HepG2 (cell line): ENCODE measurements around the gene NELL1. TPM values are rescaled to one million over a fixed set of nuclear protein-coding genes. Genes with fewer than 3 reads are reported as not detected.
A peak's percentile ranks its signal among the peaks of the same experiment; 100 is the strongest.

Source experiments
- ATAC-seq: fragments of 200-7000 bp; cut with Tn5 transposase; 3 replicates; pipeline ENCODE4 v1.9.1; 2020; ENCODE audit warnings: mild to moderate bottlenecking, moderate library complexity
- BruUV-seq: library from RNA; stranded (reverse); fragments of 400-500 nt; replicated peaks from 2 replicates; lab custom pipeline; 2021; lab: Mats Ljungman, UMichigan
- CTCF ChIA-PET: fragments of 300-600 bp; formaldehyde crosslinking; extraction: SDS; loops from one replicate; lab custom pipeline; 2021; ENCODE audit warnings: low total read pairs, inconsistent platforms, low intra/inter-chr PET ratio; lab: Yijun Ruan, JAX
- POLR2A ChIA-PET: fragments of 350-600 bp; sonication (Branson Sonifier 250); formaldehyde crosslinking; loops from one replicate; lab custom pipeline; 2020; ENCODE audit warnings: antibody characterized with exemption, inconsistent platforms; lab: Yijun Ruan, JAX
- DNase-seq: peaks from one replicate; pipeline ENCODE4 v3.0.0-alpha.2; 2015; ENCODE audit warnings: low spot score
- FAIRE-seq: peaks from 3 replicates; lab custom pipeline; 2011; peaks lifted over from hg19 to GRCh38; lab: Jason Lieb, UNC
- H2AFZ ChIP-seq: one replicate; pipeline ENCODE4 v1.6.1; 2011; ENCODE audit warnings: low read length, inconsistent platforms
- H3K27ac ChIP-seq: fragments of 300-600 bp; 3 replicates; pipeline ENCODE4 v1.8.0; 2011; ENCODE audit warnings: mixed run types, mild to moderate bottlenecking, mixed read lengths, low read length, inconsistent platforms; ENCODE audit not compliant: insufficient read depth; ENCODE audit errors: extremely low read length
- H3K27me3 ChIP-seq, 2 experiments: fragments of 200-600 bp in 1 of 2; 2 replicates in 1 of 2; 3 replicates in 1 of 2; pipeline versions ENCODE4 v1.6.0 to v1.8.0; 2011; ENCODE audit warnings: low read length in 2 of 2, mild to moderate bottlenecking in 2 of 2, moderate library complexity in 2 of 2, inconsistent platforms in 1 of 2; ENCODE audit not compliant: insufficient read depth in 2 of 2, control insufficient read depth in 1 of 2
- H3K36me3 ChIP-seq, 2 experiments: fragments of 200-600 bp in 1 of 2; replicated peaks in 1 of 2; 2 replicates in 1 of 2; 3 replicates in 1 of 2; pipeline versions ENCODE4 v1.5.1 to v1.8.0; 2011; ENCODE audit warnings: low read length in 2 of 2, inconsistent platforms in 1 of 2; ENCODE audit not compliant: insufficient read depth in 2 of 2, control insufficient read depth in 1 of 2
- H3K4me1 ChIP-seq: 2 replicates; pipeline ENCODE4 v1.5.1; 2012; ENCODE audit warnings: low read length, inconsistent platforms; ENCODE audit not compliant: insufficient read depth
- H3K4me2 ChIP-seq: 2 replicates; pipeline ENCODE4 v1.6.0; 2011; ENCODE audit warnings: low read depth, low read length, inconsistent platforms
- H3K4me3 ChIP-seq, 3 experiments: fragments of 200-600 bp in 1 of 3; sonication (generic), shearing (Covaris generic) in 1 of 3; replicated peaks in 1 of 3; 2 replicates each; pipeline ENCODE4 v1.5.1; 2011 to 2016; ENCODE audit warnings: low read length in 3 of 3, inconsistent platforms in 2 of 3, low read depth in 2 of 3, mild to moderate bottlenecking in 2 of 3, control low read depth in 1 of 3, mixed read lengths in 1 of 3; ENCODE audit not compliant: insufficient read depth in 1 of 3
- H3K79me2 ChIP-seq: one replicate; pipeline ENCODE4 v1.6.1; 2011; ENCODE audit warnings: low read length, inconsistent platforms; ENCODE audit not compliant: insufficient read depth
- H3K9ac ChIP-seq: 2 replicates; pipeline ENCODE4 v1.6.0; 2011; ENCODE audit warnings: mild to moderate bottlenecking, low read depth, low read length, inconsistent platforms; ENCODE audit not compliant: insufficient read depth
- H3K9me3 ChIP-seq: 2 replicates; pipeline ENCODE4 v1.5.1; 2012; ENCODE audit warnings: mild to moderate bottlenecking, low read length
- H4K20me1 ChIP-seq: 2 replicates; pipeline ENCODE4 v1.6.0; 2011; ENCODE audit warnings: inconsistent platforms, mild to moderate bottlenecking, low read length, moderate library complexity; ENCODE audit not compliant: insufficient read depth
- ATF7 ChIP-seq, 2 experiments: fragments of 450-650 bp in 1 of 2; sonication (generic) in 1 of 2; formaldehyde crosslinking in 1 of 2; IDR thresholded peaks; 2 replicates each; pipeline versions ENCODE4 v1.4.0 to v1.6.1; 2016 to 2020; ENCODE audit warnings: antibody characterized with exemption in 1 of 2, mild to moderate bottlenecking in 1 of 2, missing genetic modification reagents in 1 of 2
- CREB1 ChIP-seq, 2 experiments: fragments of 450-650 bp in 1 of 2; IDR thresholded peaks; 2 replicates each; pipeline ENCODE4 v1.6.1; 2016 to 2017; ENCODE audit warnings: control low read depth in 1 of 2, mild to moderate bottlenecking in 1 of 2, missing compliant biosample characterization in 1 of 2, missing genetic modification characterization in 1 of 2
- MATR3 ChIP-seq: sonication (generic); formaldehyde crosslinking; IDR thresholded peaks from 2 replicates; pipeline ENCODE4 v1.4.0; 2020; ENCODE audit warnings: missing genetic modification reagents
- ZNF503 ChIP-seq: sonication (generic); formaldehyde crosslinking; IDR thresholded peaks from 2 replicates; pipeline ENCODE4 v1.4.0; 2020; ENCODE audit warnings: missing genetic modification reagents
- WGBS: methylation state at CpG from one replicate; pipeline ENCODE4 v1.1.6; 2017; ENCODE audit warnings: low lambda C conversion rate; 5-methylcytosine and 5-hydroxymethylcytosine counted together
- in situ Hi-C: cut with HindIII; loops from 2 replicates; pipeline ENCODE4 v1.10.0; 2017; ENCODE audit warnings: low pct_unique_long_range_greater_than_20kb; ENCODE audit not compliant: extremely low pct_ligation_motif_present
- intact Hi-C: fragments of 100-400 bp; cut with micrococcal nuclease; formaldehyde crosslinking; loops from one replicate; pipeline ENCODE4 v1.10.0; 2022; ENCODE audit not compliant: unreplicated experiment
- polyA plus RNA-seq, 8 experiments: library from polyadenylated mRNA; depleted of rRNA in 3 of 8; stranded (reverse) in 7 of 8; unstranded in 1 of 8; fragments of >200 nt; fragmentation: Illumina TruSeq in 4 of 8; extraction: Trizol in 4 of 8; gene quantifications; 2 replicates each; pipeline versions ENCODE4 v1.2.1 to v1.2.3, GENCODE V29; 2011 to 2016; ENCODE audit warnings: low read depth in 4 of 8, missing spikeins in 1 of 8, mixed read lengths in 1 of 8; ENCODE audit not compliant: insufficient read depth in 1 of 8
- total RNA-seq, 5 experiments: library from RNA; depleted of rRNA; stranded (reverse); fragments of >200 nt; fragmentation: Illumina TruSeq; extraction: Trizol; gene quantifications; 2 replicates each; pipeline ENCODE4 v1.2.3, GENCODE V29; 2016; ENCODE audit warnings: low read depth in 1 of 5

Gene NELL1
- total and polyA plus RNA-seq, 2 of the 13 experiments (the other 11 are each of a cell fraction or from before 2014, with no cell fraction given), result not detected

- H3K79me2 ChIP-seq, result no peaks in the 10 kb centered on the region
- ChIA-PET CTCF (no interaction called here), POLR2A (no interaction called here)
- FAIRE-seq (no peak), DNase-seq (no peak), ATAC-seq (no peak)
- no TSS peak for BruUV-seq
- peak; percentile 72 for TF ChIP-seq CREB1 (IDR thresholded peaks at IDR 0.05)
- TF ChIP-seq CREB1 (CRISPR knock-in tag; IDR thresholded peaks at IDR 0.05), result no peak
- TF ChIP-seq ATF7 (IDR thresholded peaks at IDR 0.05), result peak; percentile 28; the same call in 1 of the 2 replicates
- TF ChIP-seq ATF7 (CRISPR knock-in tag; IDR thresholded peaks at IDR 0.05), result no peak
- no peak for TF ChIP-seq MATR3 (CRISPR knock-in tag)
- no peak overlapping the region for H3K27ac ChIP-seq
- H3K27me3 ChIP-seq, result no peaks in the 10 kb centered on the region
- H3K36me3 ChIP-seq, result no peaks in the 10 kb centered on the region
- no peak overlapping the region for H2AFZ ChIP-seq
- H3K9me3 ChIP-seq, result peaks cover 12% of the 10 kb centered on the region; the same call in 1 of the 2 replicates
- no peaks in the 10 kb centered on the region for H4K20me1 ChIP-seq
- intact Hi-C loops (no loop called here), in situ Hi-C loops (no loop called here)
- H3K4me2 ChIP-seq, result no peak overlapping the region
- H3K9ac ChIP-seq, result no peak overlapping the region
- H3K4me1 ChIP-seq, result no peaks in the 10 kb centered on the region
- no peak overlapping the region for H3K4me3 ChIP-seq
- 0% methylated on average over 1 of the region's 1 CpG for WGBS
Observed at GRCh38 chr11:21485006-21485405, 815.6 kb downstream of the NELL1 start.

- in situ Hi-C loops (no loop called here), intact Hi-C loops (no loop called here)
- ATAC-seq (no peak), DNase-seq (no peak), FAIRE-seq (no peak)
- Histone ChIP-seq H3K9ac (no peak overlapping the region), H2AFZ (no peak overlapping the region), H3K79me2 (no peaks in the 10 kb centered on the region), H3K27me3 (no peaks in the 10 kb centered on the region), H3K27ac (no peak overlapping the region), H4K20me1 (no peaks in the 10 kb centered on the region), H3K4me3 (no peak overlapping the region), H3K9me3 (peaks cover 12% of the 10 kb centered on the region; the same call in 1 of the 2 replicates), H3K36me3 (no peaks in the 10 kb centered on the region), H3K4me2 (no peak overlapping the region), H3K4me1 (no peaks in the 10 kb centered on the region)
- BruUV-seq, result no TSS peak
- ChIA-PET CTCF (no interaction called here), POLR2A (no interaction called here)
- no peak for TF ChIP-seq ZNF503 (CRISPR knock-in tag)
- 10% methylated on average over 5 of the region's 5 CpGs for WGBS
Observed at GRCh38 chr11:21485426-21485825, 816.0 kb downstream of the NELL1 start.
